ENCODE data around the gene KRTAP19-3.
"Not testable (repeated sequence)": the region's sequence is repeated elsewhere in the genome, so short reads cannot be mapped to it uniquely, and the experiment has no call there.

The KRTAP19-3 gene

GRCh38 chr21:30491963-30492428, at the start of gene KRTAP19-3:
Gene KRTAP19-3 (minus strand): TSS chr21:30492013. CDS start chr21:30491957, 56 bp downstream.
- no peaks in the 10 kb centered on the region for H3K4me1 ChIP-seq (ENCODE audit: insufficient read depth, low read length)
- no peak within 1 kb of the TSS for H3K4me3 ChIP-seq (ENCODE audit: low read length)

GRCh38 chr21:30518876-30519275, 27.1 kb upstream of the KRTAP19-3 start:
- H3K36me3 ChIP-seq (ENCODE audit: insufficient read depth, low read length), result no peaks in the 10 kb centered on the region

More at GRCh38 chr21:30491963-30492428, at the start of gene KRTAP19-3:
- Histone ChIP-seq H3K9me3 (ENCODE audit: low read length) (no peaks in the 10 kb centered on the region), H2AFZ (ENCODE audit: low read depth, low read length) (no peak within 1 kb of the TSS), H3K36me3 (ENCODE audit: insufficient read depth, low read length) (no peaks in the 10 kb centered on the region), H3K27me3 (ENCODE audit: insufficient read depth, low read length) (no peaks in the 10 kb centered on the region)

GRCh38 chr21:30515681-30516080, 23.9 kb upstream of the KRTAP19-3 start:
- no peaks in the 10 kb centered on the region for H3K4me1 ChIP-seq (ENCODE audit: insufficient read depth, low read length)
- no peak overlapping the region for H2AFZ ChIP-seq (ENCODE audit: low read depth, low read length)
- H3K36me3 ChIP-seq (ENCODE audit: insufficient read depth, low read length), result no peaks in the 10 kb centered on the region
- H3K4me3 ChIP-seq (ENCODE audit: low read length), result no peak overlapping the region
- no peaks in the 10 kb centered on the region for H3K27me3 ChIP-seq (ENCODE audit: insufficient read depth, low read length)
- no peaks in the 10 kb centered on the region for H3K9me3 ChIP-seq (ENCODE audit: low read length)

More at GRCh38 chr21:30518876-30519275, 27.1 kb upstream of the KRTAP19-3 start:
- H2AFZ ChIP-seq (ENCODE audit: low read depth, low read length), result no peak overlapping the region
- H3K4me1 ChIP-seq (ENCODE audit: insufficient read depth, low read length), result no peaks in the 10 kb centered on the region
- no peaks in the 10 kb centered on the region for H3K27me3 ChIP-seq (ENCODE audit: insufficient read depth, low read length)
- no peak overlapping the region for H3K4me3 ChIP-seq (ENCODE audit: low read length)
- H3K9me3 ChIP-seq (ENCODE audit: low read length), result no peaks in the 10 kb centered on the region

- not testable (repeated sequence) for H3K36me3 ChIP-seq (ENCODE audit: insufficient read depth, low read length); H3K4me3 ChIP-seq (ENCODE audit: low read length); H2AFZ ChIP-seq (ENCODE audit: low read depth, low read length); H3K4me1 ChIP-seq (ENCODE audit: insufficient read depth, low read length); H3K9me3 ChIP-seq (ENCODE audit: low read length); H3K27me3 ChIP-seq (ENCODE audit: insufficient read depth, low read length)
Measured at GRCh38 chr21:30505621-30506205, 13.9 kb upstream of the KRTAP19-3 start.

- Histone ChIP-seq H2AFZ (ENCODE audit: low read depth, low read length) (no peak within 1 kb of the TSS), H3K9me3 (ENCODE audit: low read length) (no peaks in the 10 kb centered on the region), H3K4me1 (ENCODE audit: insufficient read depth, low read length) (no peaks in the 10 kb centered on the region), H3K27me3 (ENCODE audit: insufficient read depth, low read length) (no peaks in the 10 kb centered on the region), H3K4me3 (ENCODE audit: low read length) (no peak within 1 kb of the TSS), H3K36me3 (ENCODE audit: insufficient read depth, low read length) (no peaks in the 10 kb centered on the region)
Measured at GRCh38 chr21:30502041-30502440, 10.2 kb upstream of the KRTAP19-3 start, which contains the start of gene KRTAP19-5. Gene KRTAP19-5 (minus strand): TSS chr21:30502141. CDS start chr21:30502090, 51 bp downstream.

- H3K4me1 ChIP-seq (ENCODE audit: insufficient read depth, low read length), result no peaks in the 10 kb centered on the region
- H3K27me3 ChIP-seq (ENCODE audit: insufficient read depth, low read length), result no peaks in the 10 kb centered on the region
- no peak within 1 kb of the TSS for H2AFZ ChIP-seq (ENCODE audit: low read depth, low read length)
- H3K9me3 ChIP-seq (ENCODE audit: low read length), result no peaks in the 10 kb centered on the region
- no peaks in the 10 kb centered on the region for H3K36me3 ChIP-seq (ENCODE audit: insufficient read depth, low read length)
- H3K4me3 ChIP-seq (ENCODE audit: low read length), result no peak within 1 kb of the TSS
Measured at GRCh38 chr21:30497065-30497464, 5.3 kb upstream of the KRTAP19-3 start, which contains the start of gene KRTAP19-4. Gene KRTAP19-4 (minus strand): TSS chr21:30497165. CDS start chr21:30497110, 55 bp downstream.

- H3K9me3 ChIP-seq (ENCODE audit: low read length), result no peaks in the 10 kb centered on the region
- no peak within 1 kb of the TSS for H3K4me3 ChIP-seq (ENCODE audit: low read length)
- no peaks in the 10 kb centered on the region for H3K36me3 ChIP-seq (ENCODE audit: insufficient read depth, low read length)
- H2AFZ ChIP-seq (ENCODE audit: low read depth, low read length), result no peak within 1 kb of the TSS
- no peaks in the 10 kb centered on the region for H3K4me1 ChIP-seq (ENCODE audit: insufficient read depth, low read length)
- H3K27me3 ChIP-seq (ENCODE audit: insufficient read depth, low read length), result no peaks in the 10 kb centered on the region
Measured at GRCh38 chr21:30487336-30487735, 4.5 kb downstream of the KRTAP19-3 start, which contains the start of gene KRTAP19-2. Gene KRTAP19-2 (minus strand): TSS chr21:30487436. CDS start chr21:30487348, 88 bp downstream.

- Histone ChIP-seq H3K4me1 (ENCODE audit: insufficient read depth, low read length) (no peaks in the 10 kb centered on the region), H3K4me3 (ENCODE audit: low read length) (no peak overlapping the region), H3K36me3 (ENCODE audit: insufficient read depth, low read length) (no peaks in the 10 kb centered on the region), H3K9me3 (ENCODE audit: low read length) (no peaks in the 10 kb centered on the region), H3K27me3 (ENCODE audit: insufficient read depth, low read length) (no peaks in the 10 kb centered on the region), H2AFZ (ENCODE audit: low read depth, low read length) (no peak overlapping the region)
Measured at GRCh38 chr21:30486180-30486579, 5.6 kb downstream of the KRTAP19-3 start.

GRCh38 chr21:30482130-30482529, 9.7 kb downstream of the KRTAP19-3 start:
- Histone ChIP-seq H3K27me3 (ENCODE audit: insufficient read depth, low read length) (no peaks in the 10 kb centered on the region), H3K36me3 (ENCODE audit: insufficient read depth, low read length) (no peaks in the 10 kb centered on the region), H2AFZ (ENCODE audit: low read depth, low read length) (no peak overlapping the region), H3K4me3 (ENCODE audit: low read length) (no peak overlapping the region), H3K4me1 (ENCODE audit: insufficient read depth, low read length) (peaks cover 2% of the 10 kb centered on the region), H3K9me3 (ENCODE audit: low read length) (no peaks in the 10 kb centered on the region)

GRCh38 chr21:30480145-30480544, 11.7 kb downstream of the KRTAP19-3 start, which contains the start of gene KRTAP19-1:
Gene KRTAP19-1 (minus strand): TSS chr21:30480367. CDS start chr21:30480317, 50 bp downstream.
- Histone ChIP-seq H3K4me1 (ENCODE audit: insufficient read depth, low read length) (peaks cover 2% of the 10 kb centered on the region), H3K27me3 (ENCODE audit: insufficient read depth, low read length) (no peaks in the 10 kb centered on the region), H3K36me3 (ENCODE audit: insufficient read depth, low read length) (no peaks in the 10 kb centered on the region), H3K4me3 (ENCODE audit: low read length) (no peak within 1 kb of the TSS), H3K9me3 (ENCODE audit: low read length) (no peaks in the 10 kb centered on the region), H2AFZ (ENCODE audit: low read depth, low read length) (no peak within 1 kb of the TSS)

- H2AFZ ChIP-seq (ENCODE audit: low read depth, low read length), result no peak overlapping the region
- H3K9me3 ChIP-seq (ENCODE audit: low read length), result no peaks in the 10 kb centered on the region
- no peak overlapping the region for H3K4me3 ChIP-seq (ENCODE audit: low read length)
- no peaks in the 10 kb centered on the region for H3K36me3 ChIP-seq (ENCODE audit: insufficient read depth, low read length)
- no peaks in the 10 kb centered on the region for H3K27me3 ChIP-seq (ENCODE audit: insufficient read depth, low read length)
- peaks cover 2% of the 10 kb centered on the region for H3K4me1 ChIP-seq (ENCODE audit: insufficient read depth, low read length)
Measured at GRCh38 chr21:30479259-30479658, 12.6 kb downstream of the KRTAP19-3 start.

GRCh38 chr21:30478004-30478403, 13.8 kb downstream of the KRTAP19-3 start:
- H3K4me3 ChIP-seq (ENCODE audit: low read length), result no peak overlapping the region
- no peak overlapping the region for H2AFZ ChIP-seq (ENCODE audit: low read depth, low read length)
- H3K4me1 ChIP-seq (ENCODE audit: insufficient read depth, low read length), result peaks cover 2% of the 10 kb centered on the region
- H3K36me3 ChIP-seq (ENCODE audit: insufficient read depth, low read length), result no peaks in the 10 kb centered on the region
- H3K27me3 ChIP-seq (ENCODE audit: insufficient read depth, low read length), result no peaks in the 10 kb centered on the region
- H3K9me3 ChIP-seq (ENCODE audit: low read length), result no peaks in the 10 kb centered on the region

GRCh38 chr21:30468900-30469714, 22.7 kb downstream of the KRTAP19-3 start:
- no peak overlapping the region for H3K4me3 ChIP-seq (ENCODE audit: low read length)
- no peaks in the 10 kb centered on the region for H3K9me3 ChIP-seq (ENCODE audit: low read length)
- no peaks in the 10 kb centered on the region for H3K27me3 ChIP-seq (ENCODE audit: insufficient read depth, low read length)
- H2AFZ ChIP-seq (ENCODE audit: low read depth, low read length), result peak overlapping the region; percentile 15
- H3K36me3 ChIP-seq (ENCODE audit: insufficient read depth, low read length), result no peaks in the 10 kb centered on the region
- peaks cover 25% of the 10 kb centered on the region for H3K4me1 ChIP-seq (ENCODE audit: insufficient read depth, low read length)

Measured in neuron (in vitro differentiated cells).